ENCODE results near the gene TMEM232.

The TMEM232 gene

DNA sequence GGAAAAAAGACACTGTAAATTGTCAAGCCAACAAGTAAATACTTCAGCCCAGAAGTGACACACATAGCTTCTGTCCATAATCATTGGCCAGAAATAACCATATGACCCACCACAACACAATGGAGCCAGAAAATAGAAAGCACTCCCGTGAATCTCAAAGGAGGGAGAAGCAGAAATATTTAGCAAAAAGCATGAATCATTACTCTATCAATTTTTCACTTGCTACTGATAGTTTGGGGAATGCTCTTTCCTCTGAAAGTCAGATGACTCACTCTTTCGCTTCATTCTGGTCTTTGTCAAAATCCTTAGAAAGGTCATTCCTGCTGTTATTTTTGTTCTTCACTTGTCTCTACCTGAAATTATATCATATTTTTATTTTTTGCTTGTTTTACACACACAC lies 312.6 kb downstream of the TMEM232 start:
- DNase-seq (ENCODE audit: low read depth in 2 of 3, low spot score in 1 of 3) = no peak

GRCh38 chr5:110409571-110409970 lies 316.9 kb downstream of the TMEM232 start:
- no peak for DNase-seq (ENCODE audit: low read depth in 2 of 3, low spot score in 1 of 3)

DNA sequence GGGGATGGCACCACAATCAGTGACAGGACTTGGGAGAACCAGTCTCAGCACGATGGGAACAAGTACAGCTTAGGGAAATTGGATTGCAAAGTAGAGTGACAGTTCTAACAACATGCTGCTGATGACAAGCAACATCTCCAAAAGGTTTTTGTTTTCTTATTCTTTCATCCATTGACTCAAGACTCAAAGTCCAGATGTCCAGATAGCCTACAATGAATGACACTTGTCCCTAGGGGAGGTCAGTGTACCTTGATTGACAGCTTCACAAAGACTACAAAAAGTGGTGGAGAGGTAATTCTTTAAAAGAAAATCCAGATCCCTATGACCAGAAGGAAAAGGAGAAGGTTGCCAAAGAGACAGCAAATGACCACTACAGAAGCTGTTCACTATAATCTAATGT lies 323.9 kb downstream of the TMEM232 start:
- no peak for DNase-seq (ENCODE audit: low read depth in 2 of 3, low spot score in 1 of 3)

DNA sequence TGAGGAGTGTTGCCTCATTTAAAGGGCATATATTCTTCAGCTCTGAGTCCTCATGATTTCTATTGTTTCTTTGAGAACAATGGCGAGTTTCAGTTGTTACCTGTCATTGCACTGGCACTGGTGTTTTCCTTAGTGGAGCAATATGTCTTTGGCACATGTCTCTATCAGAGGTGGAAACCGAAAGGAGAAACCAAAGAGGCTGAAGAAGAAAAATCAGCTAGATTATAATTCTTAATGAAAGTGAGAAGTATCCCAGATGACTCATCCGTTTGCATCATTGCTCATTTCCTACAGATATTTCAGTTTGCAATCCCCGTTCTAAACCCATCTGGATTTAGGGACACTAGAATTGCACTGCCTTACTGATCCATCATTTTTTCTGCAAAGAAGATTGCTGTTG lies 324.6 kb downstream of the TMEM232 start:
- DNase-seq (ENCODE audit: low read depth in 2 of 3, low spot score in 1 of 3) = no peak

DNA sequence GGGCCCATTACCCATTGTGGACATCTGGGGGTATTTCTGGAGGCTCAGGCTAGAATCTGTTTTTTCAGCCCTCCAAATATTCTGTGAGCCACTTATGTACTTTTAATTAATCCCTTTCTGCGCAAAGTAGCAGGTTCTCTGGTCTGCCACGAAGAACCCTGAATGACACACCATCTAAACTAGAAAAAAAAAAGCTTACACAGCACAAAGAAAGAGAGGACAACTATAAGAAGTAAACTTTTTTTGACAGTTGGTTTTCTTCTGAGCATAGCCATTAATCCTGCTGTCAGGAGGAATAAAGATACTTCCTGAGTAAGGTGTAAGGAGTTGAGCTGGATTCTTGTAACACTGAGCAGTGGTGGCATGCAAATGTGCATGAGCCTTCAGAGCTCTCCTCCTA lies 327.5 kb downstream of the TMEM232 start:
- no peak for DNase-seq (ENCODE audit: low read depth in 2 of 3, low spot score in 1 of 3)

GRCh38 chr5:110397281-110397680 lies 329.2 kb downstream of the TMEM232 start:
- DNase-seq (ENCODE audit: low read depth in 2 of 3, low spot score in 1 of 3) = no peak

GRCh38 chr5:110386782-110387181 lies 339.7 kb downstream of the TMEM232 start:
- DNase-seq (ENCODE audit: low read depth in 2 of 3, low spot score in 1 of 3) = no peak

DNA sequence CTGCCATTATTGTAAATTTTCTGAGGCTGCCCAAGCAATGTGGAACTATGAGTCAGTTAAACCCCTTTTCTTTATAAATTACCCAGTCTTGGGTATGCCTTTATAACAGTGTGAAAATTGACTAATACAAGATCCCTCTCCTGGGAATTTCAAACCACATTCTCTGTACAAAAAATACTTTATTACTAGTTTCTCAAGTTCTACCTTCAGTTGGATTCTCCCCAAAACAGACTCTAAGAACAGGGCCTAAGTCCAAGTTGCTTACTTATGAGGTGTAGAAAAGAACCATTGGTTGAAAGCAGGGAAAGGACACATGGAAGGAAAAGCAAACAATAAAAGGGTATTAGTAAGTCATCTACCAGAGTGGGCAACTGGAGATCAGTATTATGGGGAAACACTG lies 343.2 kb downstream of the TMEM232 start:
- no peak for DNase-seq (ENCODE audit: low read depth in 2 of 3, low spot score in 1 of 3)

GRCh38 chr5:110377943-110378342 lies 348.5 kb downstream of the TMEM232 start:
- DNase-seq (ENCODE audit: low read depth in 2 of 3, low spot score in 1 of 3) = no peak

- DNase-seq (ENCODE audit: low read depth in 2 of 3, low spot score in 1 of 3) = no peak
These were observed 349.1 kb downstream of the TMEM232 start for GRCh38 chr5:110377361-110377760.

- DNase-seq (ENCODE audit: low read depth in 2 of 3, low spot score in 1 of 3) = no peak
These were observed 350.1 kb downstream of the TMEM232 start for GRCh38 chr5:110376281-110376951.

- DNase-seq (ENCODE audit: low read depth in 2 of 3, low spot score in 1 of 3) = no peak
These were observed 354.8 kb downstream of the TMEM232 start for GRCh38 chr5:110371725-110372041.

DNA sequence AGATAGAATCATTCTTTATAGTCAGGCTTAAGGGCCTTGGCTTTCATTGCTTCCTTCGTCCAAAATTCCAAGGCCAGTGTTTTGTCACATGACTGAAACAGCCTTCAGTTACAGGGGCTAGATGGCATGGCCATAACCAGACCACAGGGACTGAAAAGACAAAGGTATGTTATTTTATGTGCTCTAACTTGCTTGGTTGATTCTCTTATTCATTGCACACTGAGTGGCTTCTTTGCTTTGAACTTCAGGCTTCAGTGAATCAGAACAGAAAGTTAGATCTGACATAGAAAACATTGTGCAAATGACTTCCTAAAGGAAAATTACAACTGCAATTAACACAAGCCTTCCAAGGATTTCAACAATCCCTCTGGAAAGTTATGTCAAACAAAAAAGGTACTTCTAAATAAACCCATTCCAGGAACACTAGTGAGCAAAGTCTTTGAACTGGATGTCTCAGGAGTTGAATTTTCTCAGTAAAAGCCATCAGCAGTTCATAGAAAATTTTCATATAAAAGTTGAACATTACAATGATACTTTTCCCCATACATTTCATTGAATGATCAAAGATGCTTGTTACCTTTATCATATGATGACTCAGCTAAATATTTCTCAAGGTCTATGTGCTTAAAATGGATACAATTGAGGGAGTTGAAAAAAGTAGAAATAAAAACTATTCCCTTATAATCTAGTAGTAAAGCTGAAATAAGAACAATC lies 355.3 kb downstream of the TMEM232 start:
- DNase-seq (ENCODE audit: low read depth in 2 of 3, low spot score in 1 of 3) = no peak
